EL (cell line): ENCODE results near the gene SULF2.

Source experiments
- DNase-seq: peaks from one replicate; pipeline ENCODE4 v3.0.0-alpha.2; 2016

SULF2 gene

GRCh38 chr20:47677635-47678453 is 107.4 kb downstream of the SULF2 start:
- DNase-seq = peak; percentile 25

- no peak for DNase-seq
Measured at GRCh38 chr20:47676912-47677634, 108.2 kb downstream of the SULF2 start.

DNA sequence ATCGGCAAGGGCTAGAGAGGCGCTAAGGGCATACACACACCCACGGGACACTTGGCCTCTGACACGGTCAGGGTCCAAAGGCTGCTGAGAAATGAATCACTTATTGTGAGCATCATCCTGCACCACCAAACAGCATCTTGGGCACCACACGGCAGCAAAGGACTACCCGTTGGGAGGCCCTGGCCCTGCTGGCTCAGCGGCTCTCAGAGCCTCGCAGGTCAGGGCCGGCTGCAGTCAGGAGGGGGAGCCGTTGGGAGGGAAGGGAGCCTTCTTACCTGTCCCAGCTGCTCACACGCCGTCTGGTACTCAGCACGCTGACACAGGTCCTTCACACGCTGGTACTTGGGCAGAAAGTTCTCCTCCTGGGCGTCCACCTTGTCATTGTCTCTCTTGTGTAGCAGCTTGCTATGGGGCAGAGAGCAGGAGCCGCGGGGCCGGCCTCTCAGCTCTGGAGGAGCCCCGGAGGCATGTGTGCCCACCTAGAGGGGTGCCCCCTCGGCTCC is 109.0 kb downstream of the SULF2 start:
- no peak for DNase-seq

- no peak for DNase-seq
Measured at GRCh38 chr20:47675190-47676142, 109.8 kb downstream of the SULF2 start.

DNA sequence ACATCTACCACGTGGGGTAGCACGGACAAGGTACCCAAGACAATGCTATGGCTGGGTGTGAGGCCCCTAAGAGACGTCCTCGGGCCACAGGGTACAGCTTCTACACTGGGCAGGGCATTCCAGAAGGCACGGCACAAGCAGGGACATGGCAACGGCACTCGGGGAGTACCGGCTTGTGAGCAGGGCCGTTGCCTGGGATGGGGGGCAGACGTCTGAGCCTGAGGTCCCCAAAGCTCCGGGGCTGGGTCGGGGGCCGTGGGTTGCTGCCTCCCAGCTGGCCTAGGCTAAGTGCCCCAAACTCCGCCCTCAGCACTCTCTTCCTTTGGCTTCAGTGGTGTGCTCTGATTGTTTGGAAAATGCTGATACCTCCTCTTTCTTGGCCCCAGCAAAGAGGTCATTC is 110.6 kb downstream of the SULF2 start:
- DNase-seq = no peak

- DNase-seq = no peak
Measured at GRCh38 chr20:47674145-47674544, 111.1 kb downstream of the SULF2 start.

GRCh38 chr20:47673671-47673955 is 111.7 kb downstream of the SULF2 start:
- no peak for DNase-seq

GRCh38 chr20:47672886-47673670 is 112.2 kb downstream of the SULF2 start:
- no peak for DNase-seq

GRCh38 chr20:47672166-47672565 is 113.1 kb downstream of the SULF2 start:
- DNase-seq = no peak

- no peak for DNase-seq
Measured at GRCh38 chr20:47670913-47671312, 114.4 kb downstream of the SULF2 start.

DNA sequence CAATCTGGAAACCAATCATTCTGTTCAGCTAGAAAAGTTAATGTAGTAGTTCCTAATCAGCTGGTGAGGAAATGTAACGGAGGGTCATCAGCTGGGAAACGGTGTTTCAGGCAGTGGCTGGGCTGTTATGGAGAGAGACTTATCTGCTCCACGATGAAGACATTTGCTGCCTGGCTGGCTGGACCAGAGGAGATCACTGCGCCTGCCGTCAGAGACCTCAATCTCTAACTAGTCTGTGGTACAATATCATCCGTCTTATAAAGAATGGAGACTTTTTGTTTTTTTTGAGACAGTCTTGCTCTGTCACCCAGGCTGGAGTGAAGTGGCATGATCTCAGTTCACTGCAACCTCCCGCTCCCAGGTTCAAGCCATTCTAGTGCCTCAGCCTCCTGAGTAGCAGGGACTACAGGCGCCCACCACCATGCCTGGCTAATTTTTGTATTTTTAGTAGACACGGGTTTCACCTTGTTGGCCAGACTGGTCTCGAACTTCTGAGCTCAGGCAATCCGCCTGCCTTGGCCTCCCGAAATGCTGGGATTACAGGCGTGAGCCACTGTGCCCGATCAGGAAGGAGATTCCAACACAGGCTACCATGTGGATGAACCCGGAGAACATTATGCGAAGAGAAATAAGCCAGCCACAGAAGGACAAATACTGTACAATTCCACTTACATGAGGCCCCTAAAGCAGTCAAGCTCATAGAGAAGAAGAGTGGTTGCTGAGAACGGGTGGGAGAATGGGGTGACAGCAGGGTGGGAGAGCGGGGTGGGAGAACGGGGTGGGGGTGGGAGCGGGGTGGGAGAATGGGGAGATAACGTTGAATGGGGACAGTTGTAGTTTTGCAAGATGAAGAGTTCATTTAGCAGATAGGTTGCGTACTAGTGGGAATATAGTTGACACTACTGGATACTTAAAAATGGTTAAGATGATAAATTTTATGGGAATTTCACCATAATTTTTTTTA is 115.1 kb downstream of the SULF2 start:
- no peak for DNase-seq

- DNase-seq = no peak
Measured at GRCh38 chr20:47669489-47669888, 115.8 kb downstream of the SULF2 start.

DNA sequence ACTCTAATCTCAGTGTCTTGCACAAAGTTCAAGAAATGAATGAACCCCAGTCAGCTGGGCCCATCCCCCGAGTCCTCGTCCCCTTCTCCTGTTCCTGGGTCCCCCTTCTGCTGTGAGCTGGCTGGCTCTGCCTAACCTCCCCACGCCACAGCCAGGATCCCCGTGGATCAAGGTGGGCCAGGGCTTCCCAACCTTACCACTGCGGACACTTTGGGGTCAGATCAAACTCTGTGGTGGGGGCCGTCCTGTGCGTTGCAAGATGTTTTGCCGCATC is 116.2 kb downstream of the SULF2 start:
- DNase-seq = no peak

DNA sequence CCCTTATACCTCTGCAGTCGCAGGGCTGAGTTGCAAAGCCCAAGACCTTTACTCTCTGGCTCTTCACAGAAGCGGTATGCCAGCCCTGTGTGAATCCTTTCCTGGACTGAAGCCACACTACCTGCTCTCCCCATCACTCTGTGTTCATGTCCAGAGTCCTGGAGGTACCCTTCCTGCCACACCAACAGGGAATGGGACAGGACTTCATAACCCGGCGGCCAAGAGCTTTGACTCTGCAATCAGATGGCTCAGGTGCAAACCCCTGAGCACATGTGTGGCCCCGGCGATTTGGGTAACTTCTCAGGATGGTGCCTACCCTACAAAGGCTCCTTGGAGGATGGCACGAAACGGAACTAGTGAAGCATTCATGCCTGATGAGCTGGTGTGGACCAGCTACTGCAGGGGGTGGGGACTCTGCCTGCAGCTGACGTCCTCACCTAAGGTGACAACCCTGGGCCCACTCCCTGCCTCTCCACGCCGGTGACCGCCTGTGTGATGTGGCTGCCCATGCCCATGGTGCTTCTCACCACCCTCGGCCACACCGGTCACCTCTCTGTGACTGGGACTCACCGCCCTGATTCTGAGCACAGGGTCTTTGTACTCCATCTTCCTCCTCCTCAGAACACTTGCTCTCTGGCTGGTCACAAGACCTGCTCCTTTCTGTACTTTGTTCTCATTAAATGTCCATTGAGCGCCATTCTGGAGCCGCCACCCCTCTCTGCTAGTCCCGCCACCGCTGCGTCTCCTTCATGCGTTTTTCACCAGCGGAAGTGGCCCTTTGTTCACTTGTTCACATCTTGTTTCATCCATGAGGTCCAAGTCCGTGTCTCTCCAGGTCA is 116.7 kb downstream of the SULF2 start:
- no peak for DNase-seq

DNA sequence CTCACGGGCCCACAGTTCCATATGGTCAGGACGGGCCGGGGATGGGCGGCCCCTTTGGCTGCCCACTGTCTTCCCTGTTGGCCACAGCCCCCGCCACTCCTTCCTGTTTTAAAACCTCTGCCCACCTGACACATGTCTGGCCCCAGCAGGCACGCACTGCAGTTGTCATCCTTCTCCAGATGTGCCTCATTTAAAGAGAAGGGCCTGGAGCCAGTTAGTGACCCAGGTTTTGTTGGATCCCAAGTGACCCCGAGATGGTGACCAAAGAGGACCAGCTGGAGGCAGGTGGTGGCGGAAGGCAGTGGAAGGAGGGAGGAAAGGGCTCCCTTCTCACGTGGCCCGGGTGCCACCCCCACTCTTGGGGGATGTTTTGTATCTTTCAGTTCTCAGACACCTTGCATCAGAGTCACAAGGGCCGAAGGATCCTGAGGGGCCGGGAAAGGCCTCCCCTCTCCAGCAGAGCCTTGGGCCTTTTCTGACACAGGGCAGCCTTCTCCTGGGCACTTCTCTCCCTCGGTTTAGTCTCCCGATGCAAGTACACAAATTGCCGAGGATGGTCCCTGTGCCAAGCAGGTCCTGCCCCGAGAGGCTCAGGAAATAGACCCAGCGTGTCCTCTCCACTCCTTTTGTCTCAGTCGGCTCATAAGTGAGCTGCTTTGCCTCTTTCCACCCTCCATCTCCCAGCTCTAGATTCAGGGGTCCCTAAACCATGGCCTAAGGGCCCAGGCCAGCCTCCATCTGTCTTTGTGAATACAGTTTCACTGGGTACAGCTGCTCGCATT is 117.6 kb downstream of the SULF2 start:
- DNase-seq = no peak

- no peak for DNase-seq
Measured at GRCh38 chr20:47667086-47667485, 118.2 kb downstream of the SULF2 start.

DNA sequence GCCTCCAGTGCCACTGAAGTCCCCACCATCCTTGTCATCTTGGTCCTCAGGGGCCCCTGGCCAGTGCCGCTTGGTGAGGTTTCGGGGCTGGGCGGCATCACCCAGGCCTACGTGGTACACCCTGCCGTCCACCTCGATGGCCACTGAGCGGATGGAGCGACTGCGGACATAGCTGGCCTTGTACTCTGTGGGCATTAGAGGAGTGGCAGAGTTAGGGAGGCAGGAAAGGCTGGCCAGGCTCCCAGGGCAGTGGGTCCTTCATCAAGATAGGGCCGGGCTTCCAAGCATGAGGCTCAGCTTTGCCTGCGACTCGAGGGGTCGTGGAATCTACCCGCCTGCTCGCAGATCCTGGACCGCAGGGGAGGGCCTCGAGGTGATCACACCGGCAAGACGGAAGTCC is 119.0 kb downstream of the SULF2 start:
- no peak for DNase-seq

GRCh38 chr20:47665221-47665991 is 119.9 kb downstream of the SULF2 start:
- DNase-seq = no peak

DNA sequence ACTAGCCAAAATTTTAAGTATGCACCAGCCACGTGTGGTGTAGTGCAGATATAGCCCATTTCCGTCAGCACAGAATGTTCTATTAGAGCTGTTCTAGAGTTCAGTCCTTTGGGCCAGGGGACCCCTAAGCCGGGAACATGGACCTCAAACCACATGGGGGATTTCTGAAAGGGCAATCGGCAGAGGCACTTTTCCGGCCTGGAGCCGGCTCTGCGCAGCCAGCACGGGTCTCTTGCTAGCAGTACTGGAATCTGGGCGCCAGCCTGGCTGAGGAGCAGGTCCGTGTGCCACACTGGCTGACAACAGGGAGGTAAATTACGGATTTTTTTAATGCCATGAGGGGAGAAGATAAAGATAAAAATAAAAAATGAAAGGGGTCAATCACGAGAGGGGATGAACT is 120.5 kb downstream of the SULF2 start:
- DNase-seq = no peak
